ENCODE results near the gene DGKG.

The DGKG gene

GRCh38 chr3:186386883-186387560, 25.0 kb upstream of the DGKG start:
- Histone ChIP-seq H3K9ac (ENCODE audit: insufficient read length) (no peak overlapping the region), H3K27ac (no peak overlapping the region), H3K9me3 (ENCODE audit: low read depth, low read length) (no peaks in the 10 kb centered on the region), H3K4me3 (no peak overlapping the region), H3K36me3 (ENCODE audit: insufficient read depth, low read length) (no peaks in the 10 kb centered on the region)
- no peak for DNase-seq (ENCODE audit: low read depth, low spot score)
- no peak for TF ChIP-seq POLR2AphosphoS5 (IDR thresholded peaks at IDR 0.05; ENCODE audit: borderline replicate concordance, low read depth, low read length)
- no peak for TF ChIP-seq FOXP2 (optimal IDR thresholded peaks at IDR 0.05; ENCODE audit: control extremely low read depth, extremely low read length, insufficient read depth)
- TF ChIP-seq EZH2 (IDR thresholded peaks at IDR 0.05), result no peak

DNA sequence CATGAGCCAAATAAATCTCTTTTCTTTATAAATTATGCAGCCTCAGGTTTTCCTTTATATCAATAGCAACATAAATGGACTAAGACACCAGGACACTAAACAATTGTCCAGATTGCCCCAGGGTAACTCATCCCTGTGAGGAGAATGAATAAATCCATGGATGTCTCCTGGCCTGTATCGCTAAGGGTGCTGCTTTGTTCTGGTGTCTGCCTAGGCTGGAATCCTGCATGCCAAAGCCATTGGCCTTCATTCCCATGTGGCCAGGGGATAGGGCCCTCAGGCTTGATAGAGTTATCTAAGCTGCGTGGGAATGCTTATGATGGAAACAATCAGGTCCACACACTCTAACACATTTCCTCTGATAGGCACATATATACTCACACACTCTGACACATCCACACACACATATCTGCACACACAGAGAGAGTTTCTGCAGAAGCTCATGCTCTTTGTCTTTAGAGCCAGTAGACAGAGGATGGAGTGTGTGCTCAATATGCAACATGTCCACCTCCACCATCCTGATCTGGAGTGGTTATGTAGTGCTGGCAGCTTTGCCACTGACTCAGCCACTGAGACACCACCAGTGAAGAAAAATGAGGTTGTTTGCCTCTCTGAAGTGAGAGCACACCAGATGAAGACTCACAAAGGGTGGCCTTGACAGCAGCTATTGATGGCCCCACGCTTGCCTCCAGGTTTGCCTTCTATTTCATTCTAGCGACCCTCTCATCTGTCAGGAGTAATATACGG, 24.0 kb upstream of the DGKG start:
- no peak for DNase-seq (ENCODE audit: low read depth, low spot score)
- H3K36me3 ChIP-seq (ENCODE audit: insufficient read depth, low read length), result no peaks in the 10 kb centered on the region
- H3K4me3 ChIP-seq, result no peak overlapping the region
- TF ChIP-seq EZH2 (IDR thresholded peaks at IDR 0.05), result no peak
- no peak for TF ChIP-seq FOXP2 (optimal IDR thresholded peaks at IDR 0.05; ENCODE audit: control extremely low read depth, extremely low read length, insufficient read depth)
- no peak for TF ChIP-seq POLR2AphosphoS5 (IDR thresholded peaks at IDR 0.05; ENCODE audit: borderline replicate concordance, low read depth, low read length)
- H3K27ac ChIP-seq, result no peak overlapping the region
- no peaks in the 10 kb centered on the region for H3K9me3 ChIP-seq (ENCODE audit: low read depth, low read length)
- no peak overlapping the region for H3K9ac ChIP-seq (ENCODE audit: insufficient read length)

GRCh38 chr3:186383026-186383993, 21.3 kb upstream of the DGKG start:
- no peaks in the 10 kb centered on the region for H3K36me3 ChIP-seq (ENCODE audit: insufficient read depth, low read length)
- no peak overlapping the region for H3K9ac ChIP-seq (ENCODE audit: insufficient read length)
- DNase-seq (ENCODE audit: low read depth, low spot score), result no peak
- no peak overlapping the region for H3K4me3 ChIP-seq
- H3K9me3 ChIP-seq (ENCODE audit: low read depth, low read length), result no peaks in the 10 kb centered on the region
- no peak overlapping the region for H3K27ac ChIP-seq
- TF ChIP-seq FOXP2 (optimal IDR thresholded peaks at IDR 0.05; ENCODE audit: control extremely low read depth, extremely low read length, insufficient read depth), result no peak
- no peak for TF ChIP-seq EZH2 (IDR thresholded peaks at IDR 0.05)
- no peak for TF ChIP-seq POLR2AphosphoS5 (IDR thresholded peaks at IDR 0.05; ENCODE audit: borderline replicate concordance, low read depth, low read length)

DNA sequence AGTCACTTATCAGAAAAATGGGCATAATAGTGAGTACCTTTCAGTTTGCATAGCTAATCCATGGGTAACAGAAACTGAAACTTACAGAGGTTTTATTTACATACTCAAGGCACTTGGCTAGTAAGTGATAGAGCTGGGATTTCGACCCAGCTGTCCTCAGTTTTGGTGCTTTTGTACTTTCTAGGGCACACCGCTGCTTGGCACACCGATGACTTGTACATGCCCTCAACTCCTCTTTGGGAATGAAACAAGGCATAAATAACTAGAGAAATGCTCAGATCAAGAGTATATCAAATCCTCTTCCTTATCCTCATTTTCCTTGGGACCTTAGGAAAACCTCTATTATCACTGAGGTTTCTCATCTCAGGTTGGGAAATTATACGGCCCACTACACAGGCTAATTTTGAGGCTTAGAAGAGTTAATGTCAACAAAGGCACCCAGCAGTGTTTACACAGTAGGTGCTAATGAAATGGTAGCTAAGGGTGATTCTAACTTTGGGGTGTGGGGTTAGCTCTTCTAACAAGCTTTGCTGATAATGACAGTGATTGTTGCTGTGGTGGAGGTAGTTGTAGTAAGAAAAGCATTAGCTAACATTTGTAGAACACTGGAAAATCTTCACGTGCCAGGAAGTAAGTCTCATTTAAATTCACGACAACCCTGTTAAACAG, 20.3 kb upstream of the DGKG start:
- Histone ChIP-seq H3K9ac (ENCODE audit: insufficient read length) (no peak overlapping the region), H3K9me3 (ENCODE audit: low read depth, low read length) (no peaks in the 10 kb centered on the region), H3K4me3 (no peak overlapping the region), H3K27ac (no peak overlapping the region), H3K36me3 (ENCODE audit: insufficient read depth, low read length) (no peaks in the 10 kb centered on the region)
- no peak for TF ChIP-seq FOXP2 (optimal IDR thresholded peaks at IDR 0.05; ENCODE audit: control extremely low read depth, extremely low read length, insufficient read depth)
- TF ChIP-seq POLR2AphosphoS5 (IDR thresholded peaks at IDR 0.05; ENCODE audit: borderline replicate concordance, low read depth, low read length), result no peak
- TF ChIP-seq EZH2 (IDR thresholded peaks at IDR 0.05), result no peak
- DNase-seq (ENCODE audit: low read depth, low spot score), result no peak

DNA sequence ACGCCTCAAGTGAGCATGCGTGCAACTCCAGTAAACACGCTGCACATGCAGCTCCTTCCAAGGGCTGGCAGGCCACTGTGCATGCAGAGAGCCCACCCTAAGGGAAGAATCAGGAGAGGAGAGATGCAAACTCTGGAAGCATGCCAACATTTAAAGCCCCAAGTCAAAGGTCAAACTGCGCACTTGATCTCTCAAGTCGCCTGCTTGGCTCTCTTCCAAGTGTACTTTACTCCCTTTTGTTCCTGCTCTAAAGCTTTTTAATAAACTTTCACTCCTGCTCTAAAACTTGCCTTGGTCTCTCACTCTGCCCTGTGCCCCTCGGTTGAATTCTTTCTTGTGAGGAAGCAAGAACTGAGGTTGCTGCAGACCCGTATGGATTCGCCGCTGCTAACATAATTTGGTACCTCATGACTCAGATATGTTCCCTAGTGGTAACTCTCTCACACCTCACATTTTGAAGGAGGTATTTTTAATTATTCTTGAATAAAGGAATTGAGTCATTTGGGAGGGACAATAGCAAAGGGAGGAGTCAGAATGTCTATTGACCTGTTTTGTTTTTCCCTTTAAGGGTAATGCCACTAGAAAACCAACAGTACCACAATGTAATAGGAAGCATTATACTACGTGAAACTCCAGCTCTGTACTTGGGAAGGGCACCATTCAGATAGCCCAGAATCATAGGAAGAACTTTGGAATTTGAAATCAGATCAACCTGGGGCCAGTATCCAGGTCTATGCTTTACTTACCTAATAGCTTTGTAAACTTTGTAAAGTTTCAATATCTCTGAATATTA, 19.6 kb upstream of the DGKG start:
- DNase-seq (ENCODE audit: low read depth, low spot score), result no peak
- Histone ChIP-seq H3K9ac (ENCODE audit: insufficient read length) (no peak overlapping the region), H3K36me3 (ENCODE audit: insufficient read depth, low read length) (no peaks in the 10 kb centered on the region), H3K27ac (no peak overlapping the region), H3K4me3 (no peak overlapping the region), H3K9me3 (ENCODE audit: low read depth, low read length) (no peaks in the 10 kb centered on the region)
- TF ChIP-seq FOXP2 (optimal IDR thresholded peaks at IDR 0.05; ENCODE audit: control extremely low read depth, extremely low read length, insufficient read depth) (no peak), POLR2AphosphoS5 (IDR thresholded peaks at IDR 0.05; ENCODE audit: borderline replicate concordance, low read depth, low read length) (no peak), EZH2 (IDR thresholded peaks at IDR 0.05) (no peak)

- Histone ChIP-seq H3K36me3 (ENCODE audit: insufficient read depth, low read length) (no peaks in the 10 kb centered on the region), H3K9ac (ENCODE audit: insufficient read length) (no peak overlapping the region), H3K27ac (no peak overlapping the region), H3K9me3 (ENCODE audit: low read depth, low read length) (no peaks in the 10 kb centered on the region), H3K4me3 (no peak overlapping the region)
- TF ChIP-seq POLR2AphosphoS5 (IDR thresholded peaks at IDR 0.05; ENCODE audit: borderline replicate concordance, low read depth, low read length), result no peak
- DNase-seq (ENCODE audit: low read depth, low spot score), result no peak
Measured at GRCh38 chr3:186380622-186381380, 18.8 kb upstream of the DGKG start.

DNA sequence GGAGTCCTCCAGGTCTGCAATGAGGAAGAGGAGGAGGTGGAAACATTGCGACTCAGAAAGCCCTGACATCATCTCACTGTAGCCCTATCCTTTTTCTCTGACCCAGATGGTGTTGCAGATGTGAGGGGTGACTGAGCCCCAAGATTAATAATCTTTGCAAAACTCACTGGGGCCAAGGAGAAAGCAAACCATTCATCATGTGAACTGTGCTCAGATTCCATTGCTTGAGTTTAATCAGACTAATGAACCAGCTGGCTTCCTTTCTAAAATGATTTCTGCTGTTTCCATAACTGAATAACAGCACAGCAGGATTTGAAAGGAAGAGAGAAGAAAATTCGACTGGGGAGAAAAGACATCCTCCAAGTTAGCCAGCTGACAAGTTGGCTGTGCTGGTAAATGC, 13.4 kb upstream of the DGKG start:
- H3K36me3 ChIP-seq (ENCODE audit: insufficient read depth, low read length), result no peaks in the 10 kb centered on the region
- H3K9ac ChIP-seq (ENCODE audit: insufficient read length), result no peak overlapping the region
- TF ChIP-seq EZH2 (IDR thresholded peaks at IDR 0.05) (no peak), FOXP2 (optimal IDR thresholded peaks at IDR 0.05; ENCODE audit: control extremely low read depth, extremely low read length, insufficient read depth) (no peak), POLR2AphosphoS5 (IDR thresholded peaks at IDR 0.05; ENCODE audit: borderline replicate concordance, low read depth, low read length) (no peak)
- no peak overlapping the region for H3K27ac ChIP-seq
- H3K4me3 ChIP-seq, result no peak overlapping the region
- no peaks in the 10 kb centered on the region for H3K9me3 ChIP-seq (ENCODE audit: low read depth, low read length)
- no peak for DNase-seq (ENCODE audit: low read depth, low spot score)

Data from SK-N-MC (cell line).